NCI-H82 treated with DMSO at 0.1 percent for 48 hours (cell line): ENCODE results near the gene BRICD5.

ENCODE experiments used
- DNase-seq: peaks from one replicate; lab custom pipeline; 2025; ENCODE audit not compliant: unreplicated experiment; lab: John Stamatoyannopoulos, UW

BRICD5 gene

GRCh38 chr16:2183671-2184070, 27.0 kb downstream of the BRICD5 start:
- no peak for DNase-seq

DNA sequence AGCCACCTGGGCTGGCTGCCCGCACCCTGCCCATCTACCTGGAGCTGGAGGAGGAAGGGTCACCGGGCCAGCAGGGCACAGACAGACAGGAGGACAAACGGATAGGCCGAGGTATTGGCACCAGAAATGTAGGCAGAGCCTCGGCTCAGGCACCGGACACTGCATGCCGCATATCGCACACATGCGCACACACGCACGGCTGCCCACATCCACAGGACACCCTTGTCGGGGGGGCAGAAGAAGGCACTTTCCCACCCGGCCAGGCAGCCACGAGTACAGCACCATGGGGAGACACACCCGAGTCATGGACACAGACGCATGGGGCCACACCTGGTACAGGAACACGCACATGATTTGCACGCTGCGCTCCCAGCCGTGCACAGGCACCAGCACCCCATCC, 28.7 kb downstream of the BRICD5 start:
- no peak for DNase-seq

DNA sequence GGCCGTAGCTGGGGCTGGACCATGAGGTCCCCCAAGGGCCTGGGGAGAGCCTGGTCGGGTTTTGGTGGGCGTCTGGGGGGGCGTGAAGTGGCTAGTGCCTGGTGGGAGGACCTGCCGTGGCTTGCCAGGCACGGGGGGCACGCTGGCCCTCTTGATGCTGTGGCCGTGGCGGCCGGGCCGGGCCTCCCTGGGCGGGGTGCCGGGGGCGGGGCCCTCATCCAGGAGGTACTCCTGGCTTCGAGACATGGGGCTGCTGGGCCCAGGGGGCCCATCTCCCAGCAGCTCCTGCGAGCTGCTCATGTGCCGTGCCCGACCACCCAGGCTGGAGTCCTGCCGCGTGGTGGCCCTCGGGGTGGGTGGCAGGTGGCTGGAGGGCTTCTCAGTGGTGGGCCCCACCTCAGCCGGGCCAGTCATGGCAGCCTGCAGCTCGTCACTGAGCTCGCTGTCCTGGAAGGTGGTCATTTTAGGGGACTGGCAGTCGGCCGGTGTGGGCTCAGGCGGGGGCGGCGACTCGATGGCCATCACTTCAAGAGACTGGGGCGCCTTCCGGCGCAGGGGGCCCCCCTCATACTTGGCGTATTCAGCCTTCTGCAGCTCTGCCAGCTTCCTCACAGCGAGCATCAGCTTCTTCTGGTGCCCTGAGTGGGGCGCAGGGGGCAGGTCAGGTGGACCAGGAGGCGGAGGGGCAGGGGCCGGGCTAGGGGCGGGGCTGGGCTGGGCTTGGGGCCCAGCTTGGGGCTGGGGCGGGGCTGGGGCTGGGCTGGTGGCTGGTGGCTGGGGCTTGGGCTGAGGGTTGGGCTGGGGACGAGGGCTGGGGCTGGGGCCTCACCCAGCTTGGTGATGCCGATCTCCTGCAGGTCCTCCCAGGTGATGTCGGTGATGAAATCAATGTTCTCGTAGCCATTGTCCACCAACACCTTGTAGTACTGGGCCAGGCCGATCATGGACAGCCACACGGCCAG, 29.4 kb downstream of the BRICD5 start:
- no peak for DNase-seq

GRCh38 chr16:2180461-2180860, 30.2 kb downstream of the BRICD5 start:
- DNase-seq, result no peak

GRCh38 chr16:2179576-2179975, 31.1 kb downstream of the BRICD5 start:
- DNase-seq, result no peak

- no peak for DNase-seq
Measured at GRCh38 chr16:2179107-2179501, 31.6 kb downstream of the BRICD5 start.

DNA sequence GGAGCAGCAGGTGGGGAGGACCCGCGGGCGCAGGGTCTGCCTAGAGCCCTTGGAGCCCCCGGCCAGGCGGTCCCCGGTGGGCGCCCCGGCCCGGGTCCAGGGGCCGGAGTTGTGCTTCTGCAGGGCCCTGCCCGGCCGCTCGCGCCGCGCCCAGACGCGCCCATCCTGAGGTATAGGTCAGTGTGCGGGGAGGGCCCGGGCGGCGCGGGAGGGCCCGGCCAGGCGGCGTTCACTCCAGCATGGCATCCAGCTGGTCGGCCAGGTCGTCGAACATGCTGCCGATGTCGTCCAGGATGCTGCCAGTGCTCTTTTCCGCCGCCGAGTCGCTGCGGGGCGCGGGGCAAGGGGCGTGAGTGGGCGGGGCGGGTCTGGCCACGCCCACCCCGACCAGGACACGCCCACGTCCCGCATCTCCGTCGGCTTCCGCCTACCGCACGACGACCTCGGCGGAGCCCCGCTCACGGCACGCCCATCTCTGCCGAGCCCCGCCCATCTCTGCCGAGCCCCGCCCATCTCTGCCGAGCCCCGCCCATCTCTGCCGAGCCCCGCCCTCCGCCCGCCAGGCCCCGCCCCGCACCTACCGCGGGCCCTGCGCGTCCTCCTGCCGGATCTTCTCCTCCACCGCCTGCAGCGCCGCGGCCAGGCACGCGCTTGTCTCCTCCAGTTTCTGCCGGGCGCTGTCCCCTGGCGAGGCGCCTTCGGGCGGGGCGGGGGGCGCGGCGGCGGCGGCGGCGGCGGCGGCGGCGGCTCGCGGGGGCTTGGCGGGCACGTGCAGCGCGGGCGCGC, 32.1 kb downstream of the BRICD5 start:
- DNase-seq, result no peak

DNA sequence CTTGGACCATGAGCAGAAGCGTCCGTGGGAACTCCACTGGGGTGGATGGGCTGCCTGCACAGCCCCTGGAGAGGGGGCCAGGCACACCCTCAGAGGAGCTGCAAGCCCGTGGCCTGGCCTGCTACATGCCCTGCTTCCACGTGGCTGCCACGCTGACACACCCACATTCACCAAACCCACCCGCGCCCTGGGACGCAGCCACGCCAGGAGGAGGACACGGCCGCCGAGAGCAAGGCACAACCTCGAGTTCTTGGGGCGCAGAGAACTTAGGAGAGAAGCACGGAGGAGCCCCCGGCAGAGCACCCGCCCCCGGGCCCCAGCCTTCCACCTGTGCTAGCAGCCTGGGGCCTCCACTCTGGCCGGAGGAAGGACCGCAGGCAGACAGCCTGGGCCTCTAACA, 33.1 kb downstream of the BRICD5 start:
- DNase-seq, result no peak

- DNase-seq, result no peak
Measured at GRCh38 chr16:2177101-2177500, 33.6 kb downstream of the BRICD5 start.

GRCh38 chr16:2176047-2176446, 34.6 kb downstream of the BRICD5 start:
- DNase-seq, result no peak

DNA sequence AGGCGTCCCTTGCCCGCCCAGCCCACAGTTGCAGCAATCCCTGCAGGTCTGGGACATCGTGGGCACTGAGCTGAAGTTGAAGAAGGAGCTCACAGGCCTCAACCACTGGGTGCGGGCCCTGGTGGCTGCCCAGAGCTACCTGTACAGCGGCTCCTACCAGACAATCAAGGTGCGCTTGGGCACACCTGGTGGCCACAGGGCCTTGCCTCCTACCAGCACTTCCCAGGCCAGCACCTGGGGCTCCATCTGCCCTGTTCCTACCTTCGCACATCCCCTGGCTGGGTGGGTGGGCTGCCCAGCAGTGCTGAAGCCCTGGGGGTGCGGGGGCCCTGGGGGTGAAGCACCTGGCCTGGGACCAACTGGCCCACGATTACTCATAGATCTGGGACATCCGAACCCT, 35.2 kb downstream of the BRICD5 start:
- no peak for DNase-seq

GRCh38 chr16:2174396-2175131, 36.1 kb downstream of the BRICD5 start:
- DNase-seq, result no peak

DNA sequence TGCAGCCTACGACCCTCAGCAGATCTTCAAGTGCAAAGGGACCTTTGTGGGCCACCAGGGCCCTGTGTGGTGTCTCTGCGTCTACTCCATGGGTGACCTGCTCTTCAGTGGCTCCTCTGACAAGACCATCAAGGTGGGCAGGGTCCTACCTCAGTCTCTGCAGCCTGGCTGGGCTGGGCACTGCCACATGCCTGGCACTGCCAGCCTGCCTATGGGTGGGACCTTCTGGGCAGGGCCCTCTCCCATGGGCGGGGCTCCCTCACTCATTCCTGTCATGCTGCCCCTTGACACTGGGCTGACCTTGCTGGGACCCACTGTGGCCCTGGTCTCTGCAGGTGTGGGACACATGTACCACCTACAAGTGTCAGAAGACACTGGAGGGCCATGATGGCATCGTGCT, 36.7 kb downstream of the BRICD5 start:
- DNase-seq, result no peak

GRCh38 chr16:2173366-2173765, 37.3 kb downstream of the BRICD5 start:
- DNase-seq, result no peak

GRCh38 chr16:2172688-2173335, 37.9 kb downstream of the BRICD5 start:
- no peak for DNase-seq

DNA sequence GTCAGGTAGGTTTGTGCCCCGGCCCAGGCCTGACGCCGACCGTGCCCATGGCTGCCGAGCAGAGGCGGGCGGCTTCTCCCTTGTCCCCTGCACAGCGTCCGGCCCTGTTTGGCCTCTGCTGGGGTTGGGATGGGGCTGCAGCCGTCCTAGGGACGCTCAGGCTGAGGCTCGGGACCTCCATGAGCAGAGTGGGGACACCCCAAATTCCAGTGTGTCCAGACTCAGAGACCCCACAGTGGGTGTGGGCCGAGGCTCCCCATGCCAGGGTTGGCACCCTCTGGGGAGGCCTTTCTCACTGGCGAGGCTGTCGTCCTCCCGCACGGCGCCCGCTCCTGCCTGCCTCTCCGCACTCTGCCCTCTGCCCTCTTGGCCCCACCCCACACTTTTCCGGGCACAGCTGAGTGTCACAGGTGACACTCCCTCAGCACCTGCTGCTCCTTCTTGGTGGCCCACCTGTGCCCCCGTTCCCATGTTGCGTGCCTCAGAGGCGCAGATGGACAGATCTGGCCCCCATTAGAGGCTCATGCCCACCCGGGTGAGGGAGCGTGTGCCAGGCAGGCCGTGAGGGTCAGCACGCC, 39.0 kb downstream of the BRICD5 start:
- DNase-seq, result no peak

DNA sequence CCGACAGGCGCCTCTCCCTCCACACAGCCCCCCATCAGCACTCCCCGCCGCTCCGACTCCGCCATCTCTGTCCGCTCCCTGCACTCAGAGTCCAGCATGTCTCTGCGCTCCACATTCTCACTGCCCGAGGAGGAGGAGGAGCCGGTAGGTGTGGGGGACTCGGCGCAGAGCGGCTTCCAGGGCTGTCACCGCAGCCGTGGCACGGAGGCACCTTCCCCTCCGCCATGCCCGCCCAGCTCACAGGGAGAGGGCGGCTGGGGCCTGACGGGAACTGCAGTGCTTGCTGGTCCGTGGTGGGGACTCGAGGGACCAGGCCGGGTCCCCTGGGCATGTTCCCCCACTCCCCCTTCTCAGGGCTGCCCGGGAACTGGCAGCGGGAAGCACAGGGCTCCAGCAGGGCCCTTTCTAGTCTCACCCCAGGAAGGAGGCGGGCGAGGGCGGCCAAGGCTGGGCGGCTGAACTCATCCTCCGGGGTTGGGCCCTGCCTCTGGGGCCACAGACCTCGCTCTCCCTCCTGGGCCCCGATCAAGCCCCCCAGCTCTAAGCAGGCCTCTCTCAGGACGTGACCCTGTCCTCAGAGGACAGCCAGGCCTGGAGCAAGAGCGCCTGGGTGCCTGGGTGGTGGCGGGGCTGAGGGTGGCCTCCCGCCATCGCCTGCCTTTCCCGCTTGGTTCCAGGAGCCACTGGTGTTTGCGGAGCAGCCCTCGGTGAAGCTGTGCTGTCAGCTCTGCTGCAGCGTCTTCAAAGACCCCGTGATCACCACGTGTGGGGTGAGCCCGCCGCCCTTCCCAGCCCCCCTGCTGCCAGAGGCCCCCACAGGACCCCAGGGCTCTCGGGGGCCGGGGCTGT, 39.9 kb downstream of the BRICD5 start:
- no peak for DNase-seq

DNA sequence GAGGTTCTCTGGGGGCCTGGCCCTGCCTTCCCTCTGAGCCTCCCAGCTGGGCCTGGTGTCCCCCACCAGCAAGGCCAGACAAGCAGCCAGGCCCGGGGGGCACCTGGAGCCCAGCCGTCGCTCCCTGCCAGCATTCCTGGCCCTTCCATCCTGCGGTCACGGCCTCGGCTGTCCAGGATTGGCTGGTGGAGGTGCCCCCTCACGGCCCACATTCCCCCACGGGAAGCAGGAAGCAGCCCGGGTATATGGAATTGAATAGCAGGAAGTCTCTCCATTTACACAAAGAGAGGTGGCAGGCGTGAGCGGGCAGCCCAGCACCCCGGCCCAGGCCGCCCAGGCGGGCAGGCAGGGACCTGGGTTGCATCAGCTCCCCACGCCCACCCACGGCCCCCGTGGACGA, 40.6 kb downstream of the BRICD5 start:
- no peak for DNase-seq

DNA sequence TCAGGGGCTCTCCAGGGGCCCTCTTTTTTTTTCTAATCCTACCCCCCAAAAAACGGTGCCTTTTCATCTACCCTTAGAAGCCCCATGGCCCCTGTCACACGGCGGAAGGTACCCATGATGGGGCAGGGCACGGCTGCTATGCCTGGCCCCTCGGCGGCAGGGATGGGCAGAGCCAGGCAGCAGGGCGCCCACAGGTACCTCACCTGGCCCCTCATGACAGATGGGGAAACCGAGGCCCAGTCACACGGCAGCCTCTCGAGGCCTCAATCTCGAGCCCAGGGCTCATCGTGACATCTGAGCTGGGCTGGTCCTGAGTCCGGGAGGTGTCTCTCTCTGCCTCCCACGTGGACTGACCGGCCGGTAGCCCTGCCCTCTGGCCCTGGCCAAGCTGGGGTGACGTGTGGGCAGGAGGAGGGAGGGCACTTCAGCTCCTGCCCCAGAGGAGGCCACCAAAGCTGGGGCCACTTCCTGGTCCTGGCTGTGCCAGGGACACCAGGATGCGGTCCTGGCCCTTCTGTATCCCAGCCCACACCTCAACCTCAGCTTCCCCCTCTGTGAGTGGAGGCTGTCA, 43.5 kb downstream of the BRICD5 start:
- no peak for DNase-seq
